Measurements from ENCODE around the gene RBPMS2. TPM values are rescaled to one million over a fixed set of nuclear protein-coding genes. Genes with fewer than 3 reads are reported as not detected.

Gene RBPMS2
- total RNA-seq, 1 donor from 2014 or later = 276 TPM

GRCh38 chr15:64695561-64695992 is 79.8 kb downstream of the RBPMS2 start:
- intact Hi-C loops (cut with micrococcal nuclease) = no loop called here
- H3K27ac ChIP-seq (replicated peaks) = peak overlapping the region; percentile 87
- peaks cover 22% of the 10 kb centered on the region for H3K36me3 ChIP-seq
- no peaks in the 10 kb centered on the region for H3K27me3 ChIP-seq (ENCODE audit: low read depth)
- DNase-seq = no peak
- no peaks in the 10 kb centered on the region for H3K9me3 ChIP-seq (replicated peaks)
- no peak for TF ChIP-seq CTCF (IDR thresholded peaks at IDR 0.05; ENCODE audit: borderline replicate concordance)
- H3K4me3 ChIP-seq = no peak overlapping the region
- H3K4me1 ChIP-seq = peaks cover 100% of the 10 kb centered on the region

- Histone ChIP-seq H3K27me3 (ENCODE audit: low read depth) (no peaks in the 10 kb centered on the region), H3K4me1 (peaks cover 100% of the 10 kb centered on the region), H3K27ac (replicated peaks) (peak overlapping the region; percentile 87), H3K9me3 (replicated peaks) (no peaks in the 10 kb centered on the region), H3K36me3 (peaks cover 29% of the 10 kb centered on the region), H3K4me3 (no peak overlapping the region)
- DNase-seq = no peak
- TF ChIP-seq CTCF (IDR thresholded peaks at IDR 0.05; ENCODE audit: borderline replicate concordance) = no peak
- intact Hi-C loops (cut with micrococcal nuclease) = no loop called here
These were observed 80.6 kb downstream of the RBPMS2 start for GRCh38 chr15:64694816-64695215.

GRCh38 chr15:64693134-64693533 is 82.3 kb downstream of the RBPMS2 start:
- no peak for TF ChIP-seq CTCF (IDR thresholded peaks at IDR 0.05; ENCODE audit: borderline replicate concordance)

GRCh38 chr15:64691896-64692565 is 83.4 kb downstream of the RBPMS2 start:
- intact Hi-C loops (cut with micrococcal nuclease) = no loop called here
- TF ChIP-seq CTCF (IDR thresholded peaks at IDR 0.05; ENCODE audit: borderline replicate concordance) = no peak
- Histone ChIP-seq H3K4me1 (peaks cover 97% of the 10 kb centered on the region), H3K27ac (replicated peaks) (peak overlapping the region; percentile 87), H3K9me3 (replicated peaks) (no peaks in the 10 kb centered on the region), H3K4me3 (no peak overlapping the region), H3K36me3 (peaks cover 53% of the 10 kb centered on the region), H3K27me3 (ENCODE audit: low read depth) (no peaks in the 10 kb centered on the region)
- no peak for DNase-seq

More at GRCh38 chr15:64693134-64693533, 82.3 kb downstream of the RBPMS2 start:
- H3K9me3 ChIP-seq (replicated peaks) = no peaks in the 10 kb centered on the region
- H3K4me1 ChIP-seq = peaks cover 97% of the 10 kb centered on the region
- H3K27me3 ChIP-seq (ENCODE audit: low read depth) = no peaks in the 10 kb centered on the region
- no peak for DNase-seq
- H3K27ac ChIP-seq (replicated peaks) = peak overlapping the region; percentile 87
- H3K4me3 ChIP-seq = peak overlapping the region; percentile 8
- H3K36me3 ChIP-seq = peaks cover 45% of the 10 kb centered on the region
- intact Hi-C loops (cut with micrococcal nuclease) = no loop called here

- Histone ChIP-seq H3K4me1 (peaks cover 92% of the 10 kb centered on the region), H3K9me3 (replicated peaks) (no peaks in the 10 kb centered on the region), H3K27ac (replicated peaks) (peak overlapping the region; percentile 87), H3K4me3 (no peak overlapping the region), H3K27me3 (ENCODE audit: low read depth) (no peaks in the 10 kb centered on the region), H3K36me3 (peaks cover 62% of the 10 kb centered on the region)
- no peak for TF ChIP-seq CTCF (IDR thresholded peaks at IDR 0.05; ENCODE audit: borderline replicate concordance)
- intact Hi-C loops (cut with micrococcal nuclease) = no loop called here
- DNase-seq = no peak
These were observed 84.7 kb downstream of the RBPMS2 start for GRCh38 chr15:64690578-64691296.
